Measurements from ENCODE around the gene ZNF22. TPM values are rescaled to one million over a fixed set of nuclear protein-coding genes. Genes with fewer than 3 reads are reported as not detected.

Gene ZNF22
- total and polyA plus RNA-seq, 2 experiments from 2014 or later = 25.9 to 32.2 TPM

GRCh38 chr10:45003432-45004000, 2.8 kb downstream of the ZNF22 start:
- DNase-seq (ENCODE audit: low spot score) = no peak
- H3K4me1 ChIP-seq (ENCODE audit: insufficient read depth) = peaks cover 30% of the 10 kb centered on the region
- H4K20me1 ChIP-seq (ENCODE audit: insufficient read depth, poor library complexity, severe bottlenecking) = no peaks in the 10 kb centered on the region
- TF ChIP-seq CTCF (IDR thresholded peaks at IDR 0.05; ENCODE audit: poor library complexity) (no peak), EZH2phosphoT487 (IDR thresholded peaks at IDR 0.05; ENCODE audit: low read depth, severe bottlenecking, unreplicated experiment) (no peak), EZH2 (IDR thresholded peaks at IDR 0.05; ENCODE audit: borderline replicate concordance) (no peak)
- peaks cover 34% of the 10 kb centered on the region for H3K79me2 ChIP-seq
- no peaks in the 10 kb centered on the region for H3K9me3 ChIP-seq (ENCODE audit: low read depth)
- WGBS (ENCODE audit: low lambda C conversion rate, missing lambda C conversion rate) = 96% methylated on average over 10 of the region's 10 CpGs
- H3K27ac ChIP-seq = no peak overlapping the region
- no peaks in the 10 kb centered on the region for H3K27me3 ChIP-seq
- H3K36me3 ChIP-seq (replicated peaks; ENCODE audit: insufficient read depth, low read depth) = no peaks in the 10 kb centered on the region
- no peaks in the 10 kb centered on the region for H3K9me2 ChIP-seq (replicated peaks; ENCODE audit: insufficient read depth)
- H2AFZ ChIP-seq = no peak overlapping the region
- no peak overlapping the region for H3K4me3 ChIP-seq
- no peak overlapping the region for H3K4me2 ChIP-seq

- H2AFZ ChIP-seq = no peak overlapping the region
- H3K4me1 ChIP-seq (ENCODE audit: insufficient read depth) = peaks cover 26% of the 10 kb centered on the region
- WGBS (ENCODE audit: low lambda C conversion rate, missing lambda C conversion rate) = 84% methylated on average over 3 of the region's 3 CpGs
- no peak for DNase-seq (ENCODE audit: low spot score)
- no peaks in the 10 kb centered on the region for H3K36me3 ChIP-seq (replicated peaks; ENCODE audit: insufficient read depth, low read depth)
- H4K20me1 ChIP-seq (ENCODE audit: insufficient read depth, poor library complexity, severe bottlenecking) = no peaks in the 10 kb centered on the region
- H3K27ac ChIP-seq = no peak overlapping the region
- H3K27me3 ChIP-seq = no peaks in the 10 kb centered on the region
- no peak overlapping the region for H3K4me3 ChIP-seq
- H3K9me2 ChIP-seq (replicated peaks; ENCODE audit: insufficient read depth) = no peaks in the 10 kb centered on the region
- no peak for TF ChIP-seq EZH2 (IDR thresholded peaks at IDR 0.05; ENCODE audit: borderline replicate concordance)
- TF ChIP-seq EZH2phosphoT487 (IDR thresholded peaks at IDR 0.05; ENCODE audit: low read depth, severe bottlenecking, unreplicated experiment) = no peak
- no peak for TF ChIP-seq CTCF (IDR thresholded peaks at IDR 0.05; ENCODE audit: poor library complexity)
- no peaks in the 10 kb centered on the region for H3K9me3 ChIP-seq (ENCODE audit: low read depth)
- peaks cover 34% of the 10 kb centered on the region for H3K79me2 ChIP-seq
- H3K4me2 ChIP-seq = no peak overlapping the region
Observed at GRCh38 chr10:45004661-45005060, 3.9 kb downstream of the ZNF22 start.

- Histone ChIP-seq H3K4me2 (no peak overlapping the region), H3K9me2 (replicated peaks; ENCODE audit: insufficient read depth) (no peaks in the 10 kb centered on the region)
Observed at GRCh38 chr10:45005284-45005683, 4.6 kb downstream of the ZNF22 start.

More at GRCh38 chr10:45005284-45005683, 4.6 kb downstream of the ZNF22 start:
- Histone ChIP-seq H3K27ac (no peak overlapping the region), H3K79me2 (peaks cover 34% of the 10 kb centered on the region), H3K27me3 (no peaks in the 10 kb centered on the region), H4K20me1 (ENCODE audit: insufficient read depth, poor library complexity, severe bottlenecking) (no peaks in the 10 kb centered on the region), H3K4me3 (no peak overlapping the region), H3K36me3 (replicated peaks; ENCODE audit: insufficient read depth, low read depth) (no peaks in the 10 kb centered on the region), H3K9me3 (ENCODE audit: low read depth) (no peaks in the 10 kb centered on the region), H2AFZ (no peak overlapping the region), H3K4me1 (ENCODE audit: insufficient read depth) (peaks cover 20% of the 10 kb centered on the region)
- WGBS (ENCODE audit: low lambda C conversion rate, missing lambda C conversion rate) = 95% methylated on average over 1 of the region's 1 CpG
- no peak for DNase-seq (ENCODE audit: low spot score)
- TF ChIP-seq EZH2 (IDR thresholded peaks at IDR 0.05; ENCODE audit: borderline replicate concordance) (no peak), CTCF (IDR thresholded peaks at IDR 0.05; ENCODE audit: poor library complexity) (no peak)

Measured in hepatocyte (in vitro differentiated cells).